Left lung (tissue), 10 donors: ENCODE measurements around the gene NCAPD2. TPM values are rescaled to one million over a fixed set of nuclear protein-coding genes. Genes with fewer than 3 reads are reported as not detected.

Experiments used
- ATAC-seq: fragments of 200-7000 bp; cut with Tn5 transposase; one replicate; pipeline ENCODE4 v1.9.1; 2020; ENCODE audit warnings: moderate library complexity
- DNase-seq, 4 donors: peaks; one replicate each; pipeline ENCODE4 v3.0.0-alpha.2; 2013 to 2020
- H3K27ac ChIP-seq, 2 donors: fragments of 200-600 bp; sonication (generic) in 1 of 2; one replicate each; pipeline versions ENCODE4 v1.5.0 to v1.8.0; 2020 to 2021
- H3K27me3 ChIP-seq, 2 donors: fragments of 200-600 bp; sonication (generic) in 1 of 2; one replicate each; pipeline versions ENCODE4 v1.5.0 to v1.8.0; 2020 to 2021
- H3K36me3 ChIP-seq, 2 donors: fragments of 200-600 bp; sonication (generic) in 1 of 2; one replicate each; pipeline versions ENCODE4 v1.5.0 to v1.8.0; 2020 to 2021
- H3K4me1 ChIP-seq, 2 donors: fragments of 200-600 bp; one replicate each; pipeline ENCODE4 v1.8.0; 2021
- H3K4me3 ChIP-seq, 2 donors: fragments of 200-600 bp; sonication (generic) in 1 of 2; one replicate each; pipeline versions ENCODE4 v1.5.0 to v1.8.0; 2020 to 2021; ENCODE audit warnings: mild to moderate bottlenecking in 1 of 2
- H3K9me3 ChIP-seq, 2 donors: fragments of 200-600 bp; sonication (generic) in 1 of 2; one replicate each; pipeline versions ENCODE4 v1.5.0 to v1.8.0; 2020 to 2021
- intact Hi-C, 2 donors: fragments of 100-400 bp; cut with DNase I; formaldehyde crosslinking; loops; one replicate each; pipeline versions ENCODE4 v1.11.2 to v1.14.2; 2022
- polyA plus RNA-seq, 6 donors: library from polyadenylated mRNA; unstranded; fragments of 120-200 nt; gene quantifications; one replicate each; pipeline ENCODE4 v1.2.1, GENCODE V29; 2013; ENCODE audit not compliant: insufficient read length in 6 of 6
- total RNA-seq, 2 donors: library from RNA; stranded (reverse); fragmentation: NEBNext Ultra II Directional; extraction: Animal tissue kit (Norgen Biotek cat#: 25700); gene quantifications; one replicate each; pipeline ENCODE4 v1.2.1, GENCODE V29; 2021
- TF ChIP-seq, protein P1 (sequence below), 2 donors: fragments of 200-600 bp; sonication (generic) in 1 of 2; IDR thresholded peaks; one replicate each; pipeline versions ENCODE4 v1.5.0 to v1.8.0; 2021; ENCODE audit warnings: antibody characterized with exemption in 2 of 2
- donor health status: DM: no; HTN: yes; CAD: no.
- donor health status: DM: no; HTN: no; CAD: no.

The NCAPD2 gene
- total and polyA plus RNA-seq, 8 donors, result 23.1 to 95.4 (median 56.8) TPM

DNA sequence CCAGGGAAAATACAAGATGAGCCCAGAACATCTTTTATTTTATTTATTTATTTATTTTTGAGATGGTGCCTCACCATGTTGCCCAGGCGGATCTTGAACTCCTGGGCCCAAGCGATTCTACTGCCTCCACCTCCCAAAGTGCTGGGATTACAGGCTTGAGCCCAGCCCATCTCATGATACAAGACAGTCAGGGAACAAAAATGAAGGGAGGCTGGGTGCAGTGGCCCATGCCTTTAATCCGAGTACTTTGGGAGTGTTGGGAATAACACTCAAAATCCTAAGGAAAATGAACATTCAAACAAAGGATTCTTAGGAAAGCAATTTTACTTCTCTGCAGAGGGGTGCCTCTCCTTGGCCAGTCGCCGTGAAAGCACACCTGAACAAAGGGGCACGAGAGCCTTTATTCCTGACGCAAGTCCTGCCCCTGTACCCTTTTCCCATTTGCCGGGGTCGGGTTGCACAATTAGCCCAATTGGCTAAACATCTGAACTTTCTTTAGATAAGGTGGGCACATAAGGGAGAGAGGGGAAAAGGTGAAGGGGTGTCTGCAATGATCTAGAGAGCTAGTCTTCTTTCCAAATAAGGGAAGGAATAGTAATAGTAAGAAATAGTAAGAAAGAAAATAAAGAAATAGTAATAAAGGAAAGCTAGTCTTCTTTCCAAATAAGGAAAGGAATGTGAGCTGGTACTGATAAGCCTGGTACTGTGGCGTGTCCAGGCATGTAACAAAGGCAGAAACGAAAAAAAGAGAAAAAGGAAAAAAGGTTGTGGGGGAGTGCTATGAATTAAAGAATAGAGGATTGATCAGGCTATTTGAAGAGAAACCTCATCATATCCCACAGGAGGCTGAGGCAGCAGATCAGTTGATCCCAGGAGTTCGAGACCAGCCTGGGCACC, 13.4 kb downstream of the NCAPD2 start:
- Histone ChIP-seq H3K4me1 (no peaks in the 10 kb centered on the region), H3K9me3 (no peaks in the 10 kb centered on the region), H3K27me3 (no peaks in the 10 kb centered on the region), H3K4me3 (no peak overlapping the region), H3K36me3 (peaks cover 0 to 55% of the 10 kb centered on the region in 2 donors), H3K27ac (no peak overlapping the region)
- DNase-seq, result no peak
- no peak for ATAC-seq
- intact Hi-C loops, result no loop called here
- TF ChIP-seq, protein P1, sequence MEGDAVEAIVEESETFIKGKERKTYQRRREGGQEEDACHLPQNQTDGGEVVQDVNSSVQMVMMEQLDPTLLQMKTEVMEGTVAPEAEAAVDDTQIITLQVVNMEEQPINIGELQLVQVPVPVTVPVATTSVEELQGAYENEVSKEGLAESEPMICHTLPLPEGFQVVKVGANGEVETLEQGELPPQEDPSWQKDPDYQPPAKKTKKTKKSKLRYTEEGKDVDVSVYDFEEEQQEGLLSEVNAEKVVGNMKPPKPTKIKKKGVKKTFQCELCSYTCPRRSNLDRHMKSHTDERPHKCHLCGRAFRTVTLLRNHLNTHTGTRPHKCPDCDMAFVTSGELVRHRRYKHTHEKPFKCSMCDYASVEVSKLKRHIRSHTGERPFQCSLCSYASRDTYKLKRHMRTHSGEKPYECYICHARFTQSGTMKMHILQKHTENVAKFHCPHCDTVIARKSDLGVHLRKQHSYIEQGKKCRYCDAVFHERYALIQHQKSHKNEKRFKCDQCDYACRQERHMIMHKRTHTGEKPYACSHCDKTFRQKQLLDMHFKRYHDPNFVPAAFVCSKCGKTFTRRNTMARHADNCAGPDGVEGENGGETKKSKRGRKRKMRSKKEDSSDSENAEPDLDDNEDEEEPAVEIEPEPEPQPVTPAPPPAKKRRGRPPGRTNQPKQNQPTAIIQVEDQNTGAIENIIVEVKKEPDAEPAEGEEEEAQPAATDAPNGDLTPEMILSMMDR (IDR thresholded peaks at IDR 0.05), result no peak

DNA sequence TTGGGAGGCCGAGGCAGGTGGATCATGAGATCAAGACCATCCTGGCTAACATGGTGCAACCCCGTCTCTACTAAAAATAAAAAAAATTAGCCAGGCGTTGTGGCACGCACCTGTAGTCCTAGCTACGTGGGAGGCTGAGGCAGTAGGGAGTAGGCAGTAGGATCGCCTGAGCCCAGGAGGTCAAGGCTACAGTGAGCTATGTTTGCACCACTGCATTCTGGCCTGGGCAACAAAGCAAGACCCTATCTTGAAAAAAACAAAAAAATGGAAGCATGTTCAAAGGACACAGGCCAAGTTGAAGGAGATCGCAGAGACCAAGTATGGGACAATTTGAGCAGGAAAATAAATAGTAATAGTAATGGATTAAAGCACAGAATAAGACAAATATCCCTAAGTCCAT, 14.2 kb downstream of the NCAPD2 start:
- Histone ChIP-seq H3K4me1 (no peaks in the 10 kb centered on the region), H3K36me3 (peaks cover 0 to 62% of the 10 kb centered on the region in 2 donors), H3K4me3 (no peak overlapping the region), H3K27ac (no peak overlapping the region), H3K9me3 (no peaks in the 10 kb centered on the region), H3K27me3 (no peaks in the 10 kb centered on the region)
- TF ChIP-seq, protein P1 (IDR thresholded peaks at IDR 0.05), result no peak
- intact Hi-C loops, result no loop called here
- no peak for ATAC-seq
- DNase-seq, result no peak

DNA sequence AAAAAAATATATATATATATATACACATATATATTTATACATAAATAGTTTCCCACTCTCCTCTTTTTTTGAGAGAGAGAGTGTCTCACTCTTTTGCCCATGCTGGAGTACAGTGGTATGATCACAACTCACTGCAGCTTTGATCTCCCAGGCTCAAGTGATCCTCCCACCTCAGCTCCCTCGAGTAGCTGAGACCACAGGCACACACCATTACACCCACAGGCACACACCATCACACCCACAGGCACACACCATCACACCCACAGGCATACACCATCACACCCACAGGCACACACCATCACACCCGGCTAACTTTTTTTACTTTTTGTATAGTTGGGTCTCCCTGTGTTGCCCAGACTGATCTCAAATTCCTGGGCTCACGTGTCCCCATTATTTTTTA, 26.3 kb downstream of the NCAPD2 start:
- H3K27ac ChIP-seq, result no peak overlapping the region
- TF ChIP-seq, protein P1 (IDR thresholded peaks at IDR 0.05), result no peak
- peaks cover 2 to 97% of the 10 kb centered on the region in 2 donors for H3K36me3 ChIP-seq

DNA sequence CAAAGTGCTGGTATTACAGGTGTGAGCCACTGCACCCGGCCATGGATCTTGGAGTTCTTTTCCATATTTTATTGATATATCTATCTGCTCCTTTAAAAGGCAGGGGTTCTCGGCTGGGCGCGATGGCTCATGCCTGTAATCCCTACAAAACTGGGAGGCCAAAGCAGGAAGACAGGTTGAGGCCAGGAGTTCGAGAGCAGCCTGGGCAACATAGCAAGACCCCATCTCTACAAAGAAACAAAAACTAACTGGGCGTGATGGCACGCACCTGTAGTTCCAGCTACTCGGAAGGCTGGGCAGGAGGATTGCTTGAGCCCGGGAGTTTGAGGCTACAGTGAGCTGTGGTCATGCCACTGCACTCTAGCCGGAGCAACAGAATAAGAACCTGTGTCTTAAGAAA, 28.3 kb downstream of the NCAPD2 start:
- no peaks in the 10 kb centered on the region for H3K27me3 ChIP-seq
- no peak overlapping the region for H3K4me3 ChIP-seq
- H3K27ac ChIP-seq, result no peak overlapping the region
- peaks cover 2 to 97% of the 10 kb centered on the region in 2 donors for H3K36me3 ChIP-seq
- intact Hi-C loops, result no loop called here
- H3K4me1 ChIP-seq, result no peaks in the 10 kb centered on the region
- TF ChIP-seq, protein P1 (IDR thresholded peaks at IDR 0.05), result no peak
- H3K9me3 ChIP-seq, result no peaks in the 10 kb centered on the region
- DNase-seq (no peak), ATAC-seq (no peak)

More for the DNA sequence above, 26.3 kb downstream of the NCAPD2 start:
- Histone ChIP-seq H3K9me3 (no peaks in the 10 kb centered on the region), H3K4me1 (no peaks in the 10 kb centered on the region), H3K4me3 (no peak overlapping the region), H3K27me3 (no peaks in the 10 kb centered on the region)
- DNase-seq (no peak), ATAC-seq (no peak)
- intact Hi-C loops, result no loop called here

DNA sequence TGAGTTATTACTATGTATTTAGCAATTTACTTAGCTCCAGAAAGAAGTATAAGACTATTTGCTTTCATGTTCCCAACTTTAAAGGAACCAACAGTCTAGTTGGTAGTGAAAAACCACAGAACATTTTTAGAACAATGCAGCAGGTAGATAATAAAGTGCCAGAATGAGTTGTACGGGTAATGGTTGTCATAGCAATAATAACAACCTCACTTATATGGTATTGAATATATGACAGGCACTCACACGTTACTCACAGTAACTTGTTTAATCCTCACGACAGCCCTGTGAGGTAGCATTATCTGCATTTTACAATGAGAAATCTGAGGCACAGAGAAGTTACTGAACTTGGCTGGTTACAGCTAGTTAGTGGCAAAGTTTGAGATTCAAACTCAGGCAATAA, 29.8 kb downstream of the NCAPD2 start:
- Histone ChIP-seq H3K4me3 (no peak overlapping the region), H3K9me3 (no peaks in the 10 kb centered on the region), H3K27ac (no peak overlapping the region), H3K27me3 (no peaks in the 10 kb centered on the region), H3K36me3 (peaks cover 2 to 98% of the 10 kb centered on the region in 2 donors), H3K4me1 (no peaks in the 10 kb centered on the region)
- intact Hi-C loops, result no loop called here
- ATAC-seq (no peak), DNase-seq (no peak)
- TF ChIP-seq, protein P1 (IDR thresholded peaks at IDR 0.05), result no peak
